ENCODE results near the gene PASK.

- TF ChIP-seq EZH2 (IDR thresholded peaks at IDR 0.05) (no peak), FOXP2 (optimal IDR thresholded peaks at IDR 0.05; ENCODE audit: control extremely low read depth, extremely low read length, insufficient read depth) (no peak)
Measured at GRCh38 chr2:241087420-241088268, 61.6 kb downstream of the PASK start.
